GM23248 (cell line): Measurements from ENCODE around the gene PTPRD.

Experiments
- EZH2 ChIP-seq: fragments of 200-600 bp; sonication (generic); IDR thresholded peaks from 2 replicates; pipeline ENCODE4 v1.6.1; 2018; ENCODE audit warnings: antibody characterized with exemption, mild to moderate bottlenecking; ENCODE audit not compliant: insufficient read depth, poor library complexity, severe bottlenecking
- EZH2phosphoT487 ChIP-seq: fragments of 200-600 bp; sonication (generic); IDR thresholded peaks from 2 replicates; pipeline ENCODE4 v1.6.1; 2018; ENCODE audit warnings: antibody characterized with exemption, moderate library complexity, mild to moderate bottlenecking, low read depth; ENCODE audit not compliant: insufficient read depth

DNA sequence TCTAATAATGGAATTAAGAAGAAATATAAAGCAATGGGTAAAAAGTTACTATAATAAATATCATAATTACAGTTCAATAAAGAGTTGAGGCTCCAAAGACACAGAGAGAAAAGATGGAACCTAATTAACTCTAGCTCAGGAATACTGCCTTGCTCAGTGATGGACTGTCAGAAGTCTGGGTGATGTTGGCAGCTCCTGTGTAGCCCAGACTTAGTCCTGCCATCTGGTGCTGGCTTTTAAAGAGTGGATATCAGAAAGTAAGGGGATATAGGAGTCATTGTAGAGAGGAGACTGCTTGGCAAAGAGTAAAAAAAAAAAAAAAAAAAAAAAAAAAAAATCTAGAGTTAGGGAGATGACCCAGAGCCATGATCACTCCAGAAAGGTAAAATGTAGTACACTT lies 2261.4 kb downstream of the PTPRD start:
- no peak for TF ChIP-seq EZH2phosphoT487
- TF ChIP-seq EZH2 = no peak
